ENCODE data around the gene GALNT2. TPM values are rescaled to one million over a fixed set of nuclear protein-coding genes. Genes with fewer than 3 reads are reported as not detected.
A peak's percentile ranks its signal among the peaks of the same experiment; 100 is the strongest.

GALNT2 gene
- total RNA-seq, 4 donors from 2014 or later = 50.7 to 85.0 (median 71.8) TPM

DNA sequence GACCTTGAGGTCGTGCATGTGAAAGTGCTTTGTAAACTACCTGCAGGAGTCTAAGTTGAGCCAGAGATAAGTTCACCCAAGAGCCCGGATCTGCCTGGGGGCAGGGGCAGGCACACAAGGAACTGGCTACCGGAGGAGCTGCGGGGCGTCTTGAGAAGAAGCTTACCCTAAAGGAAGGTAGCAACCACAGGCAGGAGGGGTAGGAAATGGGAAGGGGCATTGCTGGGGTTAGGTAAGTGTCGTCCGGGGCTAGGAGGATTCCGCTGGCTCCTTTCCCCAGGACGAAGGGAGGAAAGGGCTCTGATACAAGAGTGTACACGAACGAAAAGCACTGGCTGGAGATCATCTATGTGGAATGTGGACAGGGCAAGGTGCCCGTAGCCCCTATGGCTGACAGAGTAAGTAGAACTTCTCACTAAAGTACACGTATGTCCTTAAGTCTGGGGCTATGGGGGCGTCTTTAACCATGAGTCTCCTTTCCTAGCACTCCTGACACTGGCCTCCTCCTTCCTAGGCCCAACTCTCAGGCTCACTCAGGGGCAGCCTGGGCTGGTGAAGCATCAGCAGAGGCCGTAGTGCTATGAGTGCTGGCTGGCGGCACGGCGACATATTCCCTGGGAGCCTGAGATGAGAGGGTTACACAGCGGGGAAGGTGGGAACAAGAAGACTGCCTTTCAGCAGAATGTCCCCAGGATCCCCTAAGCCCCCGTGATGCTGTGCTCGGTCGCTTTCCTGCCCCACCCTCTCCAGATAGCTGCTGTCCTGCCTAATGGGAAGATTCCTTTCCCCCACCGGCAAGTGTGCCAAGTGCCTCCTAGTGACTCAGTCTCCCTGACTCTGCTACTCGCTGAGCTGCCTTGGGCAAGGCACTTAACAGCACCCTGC lies 9.1 kb upstream of the GALNT2 start:
- no peak for TF ChIP-seq CTCF (IDR thresholded peaks at IDR 0.05)
- ATAC-seq (ENCODE audit: low FRiP score) (peak; percentile 64), DNase-seq (ENCODE audit: low spot score) (no peak)

DNA sequence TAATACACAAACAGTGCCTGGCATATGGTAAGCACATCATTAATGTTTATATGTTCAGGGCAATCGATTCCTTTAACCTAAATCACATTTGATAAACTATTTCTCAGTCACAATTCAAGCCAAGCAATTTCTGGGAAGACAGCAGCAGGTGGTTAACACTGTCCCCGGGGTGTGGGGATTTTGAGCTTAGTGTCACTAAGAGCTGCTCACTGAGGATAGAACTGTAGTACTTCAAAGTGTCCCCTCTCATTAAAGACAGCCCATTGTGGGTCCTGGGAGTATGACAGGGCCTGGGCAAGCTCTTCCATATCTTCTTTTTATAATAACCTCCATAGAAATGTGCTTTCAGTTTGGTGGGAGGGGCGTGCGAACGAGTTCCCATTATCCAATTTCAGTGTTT lies 8.4 kb upstream of the GALNT2 start:
- DNase-seq (ENCODE audit: low spot score) (no peak), ATAC-seq (ENCODE audit: low FRiP score) (no peak)
- TF ChIP-seq CTCF (IDR thresholded peaks at IDR 0.05) = no peak

DNA sequence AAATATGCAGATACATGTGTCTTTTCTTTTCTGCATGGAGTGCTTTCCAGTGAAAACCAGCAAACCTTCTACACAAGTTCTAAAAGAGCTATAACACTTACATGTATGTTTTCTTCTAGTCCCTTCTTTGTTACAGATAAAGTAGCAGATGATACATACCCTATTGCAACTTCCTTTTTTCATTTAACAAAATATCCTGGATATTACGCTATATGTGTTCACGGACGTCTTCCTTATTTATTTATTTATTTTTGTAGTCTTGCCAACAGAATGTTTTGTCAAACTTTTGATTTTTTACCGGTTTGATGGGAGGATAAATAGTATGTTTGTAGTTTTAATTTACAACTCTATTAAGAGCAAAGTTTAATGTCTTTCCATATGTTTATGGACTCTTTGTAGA lies 5.2 kb upstream of the GALNT2 start:
- ATAC-seq (ENCODE audit: low FRiP score) = no peak
- TF ChIP-seq CTCF (IDR thresholded peaks at IDR 0.05) = no peak

GRCh38 chr1:230062521-230062920 lies 4.5 kb upstream of the GALNT2 start:
- ATAC-seq (ENCODE audit: low FRiP score) (no peak), DNase-seq (ENCODE audit: low spot score) (no peak)
- TF ChIP-seq CTCF (IDR thresholded peaks at IDR 0.05) = no peak

More for the DNA sequence above, 5.2 kb upstream of the GALNT2 start:
- DNase-seq (ENCODE audit: low spot score) = no peak

GRCh38 chr1:230064283-230064682 lies 2.8 kb upstream of the GALNT2 start:
- DNase-seq (ENCODE audit: low spot score) = no peak
- ATAC-seq (ENCODE audit: low FRiP score) = no peak
- TF ChIP-seq CTCF (IDR thresholded peaks at IDR 0.05) = no peak

DNA sequence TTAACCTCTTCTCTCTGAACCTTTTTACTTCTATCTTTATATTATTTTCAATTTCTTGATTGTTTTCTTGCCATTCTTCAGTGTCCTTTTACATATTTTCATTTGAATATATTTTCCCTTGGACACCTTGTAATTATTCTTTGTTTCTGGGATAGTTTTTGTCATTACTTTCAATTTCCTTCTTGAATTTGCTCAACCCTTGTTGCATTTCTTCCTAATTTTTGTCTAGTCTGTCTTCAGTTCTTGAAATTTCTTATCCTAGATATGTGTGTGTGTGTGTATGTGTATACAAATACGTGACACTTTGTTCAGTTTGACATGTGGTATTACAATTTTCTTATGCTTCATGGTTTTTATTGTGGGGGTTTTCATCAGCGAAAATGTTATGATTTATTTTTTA lies 1.9 kb upstream of the GALNT2 start:
- no peak for TF ChIP-seq CTCF (IDR thresholded peaks at IDR 0.05)
- no peak for ATAC-seq (ENCODE audit: low FRiP score)
- DNase-seq (ENCODE audit: low spot score) = no peak

DNA sequence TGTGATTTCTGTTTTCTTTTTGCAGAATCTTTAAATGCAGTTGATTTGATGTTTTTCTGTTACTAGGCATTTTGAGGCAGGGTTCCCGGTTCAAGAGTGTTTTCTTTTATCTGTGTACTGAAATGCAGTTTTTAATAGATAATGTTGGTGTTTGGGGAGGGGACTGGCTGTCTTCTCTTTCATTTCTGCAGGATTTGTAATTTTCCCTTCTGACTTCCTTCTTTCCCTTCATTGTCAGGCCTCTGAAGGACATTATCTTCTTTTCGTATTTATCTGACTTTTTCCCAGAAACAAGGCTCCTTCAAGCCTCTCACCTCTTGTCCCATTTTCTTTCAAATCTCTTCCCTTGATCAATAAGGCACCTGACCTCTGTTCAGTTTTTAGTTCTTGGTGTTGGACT lies 1.5 kb upstream of the GALNT2 start:
- TF ChIP-seq CTCF (IDR thresholded peaks at IDR 0.05) = no peak
- ATAC-seq (ENCODE audit: low FRiP score) (no peak), DNase-seq (ENCODE audit: low spot score) (no peak)

All from omental fat pad (tissue), 4 donors.